HEK293T (cell line): ENCODE results near the gene LRP2BP.

Experiments
- ARNT ChIP-seq: fragments of 450-650 bp; IDR thresholded peaks from 2 replicates; pipeline ENCODE4 v1.6.1; 2017; ENCODE audit warnings: mild to moderate bottlenecking
- BHLHE40 ChIP-seq: fragments of 450-650 bp; IDR thresholded peaks from 2 replicates; pipeline ENCODE4 v1.6.1; 2016; ENCODE audit warnings: mild to moderate bottlenecking, moderate library complexity, borderline replicate concordance
- ELF4 ChIP-seq: fragments of 450-650 bp; IDR thresholded peaks from 2 replicates; pipeline ENCODE4 v1.6.1; 2017; ENCODE audit warnings: antibody characterized with exemption
- FOXA1 ChIP-seq: fragments of 450-650 bp; IDR thresholded peaks from 2 replicates; pipeline ENCODE4 v1.6.1; 2016; ENCODE audit warnings: mild to moderate bottlenecking
- FOXM1 ChIP-seq: fragments of 450-650 bp; IDR thresholded peaks from 2 replicates; pipeline ENCODE4 v1.6.1; 2017; ENCODE audit warnings: mild to moderate bottlenecking, borderline replicate concordance
- LEF1 ChIP-seq: fragments of 450-650 bp; IDR thresholded peaks from 2 replicates; pipeline ENCODE4 v1.6.1; 2017; ENCODE audit warnings: mild to moderate bottlenecking, borderline replicate concordance
- SUZ12 ChIP-seq: fragments of 450-650 bp; IDR thresholded peaks from 2 replicates; pipeline ENCODE4 v1.6.1; 2016; ENCODE audit warnings: mild to moderate bottlenecking
- TARDBP ChIP-seq: fragments of 450-650 bp; IDR thresholded peaks from 2 replicates; pipeline ENCODE4 v1.6.1; 2016

DNA sequence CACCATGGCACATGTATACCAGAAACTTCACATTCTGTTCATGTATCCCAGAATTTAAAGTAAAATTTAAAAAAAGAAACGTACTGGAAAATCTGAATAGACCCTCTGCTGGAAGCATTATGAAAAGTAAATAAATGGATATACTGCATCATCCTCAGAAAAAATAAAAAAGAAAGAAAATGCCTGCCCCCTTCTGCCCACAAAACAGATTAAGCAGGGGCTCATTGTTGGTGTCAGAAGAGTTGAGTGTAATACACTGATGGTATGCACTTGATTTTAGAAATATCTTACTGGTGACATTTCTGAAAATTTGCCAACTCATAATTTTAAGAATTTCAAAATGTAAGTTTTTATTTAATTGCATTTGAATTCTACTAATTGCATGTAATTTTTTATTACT, 77.8 kb downstream of the LRP2BP start:
- no peak for TF ChIP-seq FOXA1
- TF ChIP-seq ELF4, result no peak
- no peak for TF ChIP-seq BHLHE40
- TF ChIP-seq ARNT, result no peak
- no peak for TF ChIP-seq SUZ12
- TF ChIP-seq TARDBP, result no peak
- no peak for TF ChIP-seq LEF1
- no peak for TF ChIP-seq FOXM1
